Hematopoietic multipotent progenitor cell treated with erythropoietin and hydrocortisone succinate and interleukin-3 and kit ligand, for 4 days (in vitro differentiated cells): ENCODE measurements around the gene TXN2.
A peak's percentile ranks its signal among the peaks of the same experiment; 100 is the strongest.
"Not testable (repeated sequence)": the region's sequence is repeated elsewhere in the genome, so short reads cannot be mapped to it uniquely, and the experiment has no call there.

ENCODE experiments used
- DNase-seq: peaks from one replicate; pipeline ENCODE4 v3.0.0-alpha.2; 2015

TXN2 gene

DNA sequence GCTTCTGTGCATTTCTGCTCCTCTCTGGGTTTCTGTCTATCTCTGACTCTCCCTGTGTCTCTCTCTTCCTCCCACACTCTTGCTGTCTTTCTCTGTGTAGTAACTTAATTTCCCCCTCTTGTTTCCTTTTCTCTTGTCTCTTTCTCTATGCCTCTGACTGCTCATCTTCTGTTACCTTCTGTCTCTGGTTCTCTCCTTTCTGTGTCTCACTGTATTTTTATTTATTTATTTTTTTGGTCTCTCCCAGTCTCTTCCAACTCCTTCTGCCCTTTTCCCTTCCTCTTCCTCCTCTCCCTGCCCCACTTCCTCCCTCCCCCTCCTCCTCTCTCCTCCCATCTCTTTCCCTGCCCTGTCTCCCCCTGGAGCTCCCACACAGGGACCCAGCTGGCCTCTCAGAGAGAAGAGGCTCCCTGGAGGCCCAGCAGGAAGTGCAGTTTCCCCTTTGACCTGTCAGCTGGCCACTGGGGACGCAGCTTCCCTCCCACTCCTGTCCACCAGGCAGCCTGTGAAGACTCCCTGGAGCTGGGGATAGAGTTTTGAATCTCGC, 55.4 kb downstream of the TXN2 start:
- DNase-seq, result no peak

DNA sequence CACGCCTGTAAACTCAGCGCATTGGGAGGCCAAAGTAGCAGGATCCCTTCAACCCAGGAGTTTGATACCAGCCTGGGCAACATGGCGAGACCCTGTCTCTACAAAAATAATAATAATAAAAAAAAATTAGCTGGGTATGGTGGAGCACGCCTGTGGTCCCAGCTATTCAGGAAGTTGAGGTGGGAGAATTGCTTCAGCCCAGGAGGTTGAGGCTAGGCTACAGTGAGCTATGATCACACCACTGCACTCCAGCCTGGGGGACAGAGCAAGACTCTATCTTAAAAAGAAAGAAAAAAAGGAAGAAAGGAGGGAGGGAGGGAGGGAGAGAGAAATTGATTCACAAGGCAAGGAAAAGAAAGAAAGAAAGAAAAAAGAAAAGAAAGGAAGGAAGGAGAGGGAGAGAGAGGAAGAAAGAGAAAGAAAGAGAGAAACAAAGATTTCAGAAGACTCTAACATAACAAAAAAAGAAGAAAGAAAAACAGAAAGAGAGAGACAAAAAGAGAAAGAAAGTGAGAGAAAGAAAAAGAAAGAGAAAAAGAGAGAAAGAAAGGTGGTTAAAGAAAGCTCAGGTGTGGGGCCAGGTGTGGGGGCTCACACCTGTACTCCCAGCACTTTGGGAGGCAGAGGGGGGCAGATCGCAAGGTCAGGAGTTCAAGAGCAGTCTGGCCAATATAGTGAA, 56.4 kb downstream of the TXN2 start:
- no peak for DNase-seq

DNA sequence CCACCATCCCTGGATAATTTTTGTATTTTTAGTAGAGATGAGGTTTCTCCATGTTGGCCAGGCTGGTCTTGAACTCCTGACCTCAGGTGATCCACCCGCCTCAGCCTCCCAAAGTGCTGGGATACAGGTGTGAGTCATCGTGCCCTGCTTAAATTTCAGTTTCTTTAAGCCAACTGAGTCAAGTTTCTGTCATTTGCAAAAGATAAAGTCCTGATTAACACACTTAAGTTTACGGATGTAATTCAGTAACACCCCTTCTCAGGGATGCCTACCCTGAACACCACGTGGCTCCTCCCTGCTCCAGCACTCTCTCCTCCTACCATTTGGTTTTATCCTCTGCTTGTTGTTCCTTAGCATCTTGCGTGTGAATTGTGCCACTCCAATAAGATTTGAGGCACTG, 57.0 kb downstream of the TXN2 start:
- not testable (repeated sequence) for DNase-seq

DNA sequence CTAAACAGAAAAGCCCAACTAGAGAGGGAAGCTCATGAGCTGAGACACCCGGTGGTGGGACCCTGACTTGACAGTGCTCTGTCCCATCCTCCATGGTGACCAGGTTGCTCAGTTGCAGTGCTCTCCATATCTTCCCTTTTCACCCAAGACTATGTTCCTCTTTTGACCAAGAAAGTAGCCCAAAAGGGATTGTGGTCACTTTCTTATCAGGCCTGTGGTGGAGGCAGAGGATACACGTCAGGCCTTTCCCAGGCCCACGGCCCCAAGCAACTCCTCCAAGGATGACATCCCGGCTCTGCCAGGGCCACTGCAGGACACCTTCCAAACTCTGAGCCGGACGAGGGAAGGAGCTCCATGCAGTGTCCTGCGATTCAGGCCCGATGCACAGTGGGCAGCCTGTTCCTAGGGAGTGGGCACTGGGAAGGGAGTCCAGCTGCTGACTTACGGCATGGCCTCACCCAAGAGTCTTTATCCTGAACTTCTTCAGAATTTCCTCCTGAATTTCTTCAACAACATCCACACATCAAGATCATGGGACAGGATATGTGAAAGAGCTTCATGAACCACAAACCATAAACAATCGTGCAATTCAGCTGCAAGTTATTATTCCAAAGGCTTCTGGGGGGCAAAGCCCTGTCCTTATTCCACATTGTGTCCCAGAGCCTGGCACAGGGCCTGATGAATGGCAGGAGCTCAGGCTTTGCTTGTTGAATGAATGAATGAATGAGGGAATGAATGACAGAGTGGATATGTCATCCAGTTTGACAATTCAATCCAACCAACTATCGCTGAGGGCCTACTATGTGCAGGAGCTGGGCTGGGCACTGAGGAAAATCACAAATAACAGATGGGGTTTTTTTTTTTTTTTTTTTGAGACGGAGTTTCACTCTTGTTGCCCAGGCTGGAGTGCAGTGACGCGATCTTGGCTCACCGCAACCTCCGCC, 57.7 kb downstream of the TXN2 start:
- DNase-seq, result peak; percentile 93

DNA sequence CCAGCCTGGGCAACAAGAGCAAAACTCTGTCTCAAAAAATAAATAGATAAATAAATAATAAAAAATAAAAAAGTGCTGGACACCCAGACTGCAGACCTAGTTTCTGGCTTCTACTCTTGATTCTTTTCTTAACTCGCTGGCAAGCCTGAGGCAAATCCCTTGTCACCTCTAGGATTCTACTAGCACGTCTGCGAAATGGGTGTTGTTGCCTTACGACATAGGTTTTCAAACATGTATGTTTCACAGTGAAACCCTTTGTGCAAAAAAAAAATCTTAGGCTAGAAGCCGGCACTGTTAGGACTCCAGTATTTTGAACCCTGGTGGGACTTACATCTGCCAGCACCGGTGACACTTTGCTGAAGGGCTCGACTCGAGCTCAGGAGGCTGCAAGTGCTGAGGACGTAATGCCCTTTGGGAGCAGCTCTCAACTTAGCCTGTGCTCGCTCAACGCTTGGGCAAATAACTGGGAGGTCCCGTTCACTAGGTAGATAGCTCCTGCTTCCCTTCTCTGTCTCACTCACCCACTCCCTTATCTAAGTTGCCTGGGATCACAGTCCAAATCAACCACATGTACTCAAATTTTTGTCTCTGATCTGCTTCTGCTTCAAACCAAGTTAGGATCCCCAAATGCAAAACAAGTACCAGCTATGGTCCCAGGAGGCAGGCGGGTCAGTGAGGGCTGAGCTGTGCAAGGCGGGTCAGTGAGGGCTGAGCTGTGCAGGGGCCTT, 59.0 kb downstream of the TXN2 start:
- DNase-seq, result no peak

DNA sequence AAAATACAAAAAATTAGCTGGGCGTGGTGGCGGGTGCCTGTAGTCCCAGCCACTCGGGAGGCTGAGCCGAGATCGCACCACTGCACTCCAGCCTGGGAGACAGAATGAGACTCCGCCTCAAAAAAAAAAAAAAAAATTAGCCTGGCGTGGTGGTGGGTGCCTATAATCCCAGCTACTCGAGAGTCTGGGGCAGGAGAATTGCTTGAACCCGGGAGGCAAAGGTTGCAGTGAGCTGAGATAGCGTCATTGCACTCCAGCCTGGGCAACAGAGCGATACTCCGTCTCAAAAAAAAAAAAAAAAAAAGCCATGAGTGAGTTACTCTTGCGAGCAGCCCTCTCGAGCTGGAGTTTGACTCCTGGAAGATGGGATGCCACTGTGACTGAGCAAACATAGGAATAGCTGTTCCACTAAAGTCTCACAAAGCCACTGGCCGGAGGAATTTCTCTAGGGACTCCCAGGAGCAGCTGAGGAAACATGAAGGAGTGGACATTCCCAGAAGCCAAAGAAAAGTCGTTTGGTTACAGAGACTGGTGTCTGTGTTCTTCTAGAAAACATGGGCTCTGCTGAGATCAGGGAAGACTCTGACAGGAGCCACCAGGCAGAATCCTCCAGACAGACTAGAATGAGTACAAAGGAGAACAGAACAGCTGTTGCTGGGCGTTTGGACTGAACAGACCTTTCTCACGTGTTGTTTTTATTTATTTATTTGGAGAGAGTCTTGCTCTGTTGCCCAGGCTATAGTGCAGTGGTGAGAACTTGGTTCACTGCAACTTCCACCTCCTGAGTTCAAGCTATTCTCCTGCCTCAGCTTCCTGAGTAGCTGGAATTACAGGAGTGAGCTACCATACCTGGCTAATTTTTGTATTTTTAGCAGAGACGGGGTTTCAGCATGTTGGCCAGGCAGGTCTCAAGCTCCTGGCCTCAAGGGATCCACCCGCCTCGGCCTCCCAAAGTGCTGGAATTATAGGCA, 61.2 kb downstream of the TXN2 start:
- DNase-seq, result no peak

DNA sequence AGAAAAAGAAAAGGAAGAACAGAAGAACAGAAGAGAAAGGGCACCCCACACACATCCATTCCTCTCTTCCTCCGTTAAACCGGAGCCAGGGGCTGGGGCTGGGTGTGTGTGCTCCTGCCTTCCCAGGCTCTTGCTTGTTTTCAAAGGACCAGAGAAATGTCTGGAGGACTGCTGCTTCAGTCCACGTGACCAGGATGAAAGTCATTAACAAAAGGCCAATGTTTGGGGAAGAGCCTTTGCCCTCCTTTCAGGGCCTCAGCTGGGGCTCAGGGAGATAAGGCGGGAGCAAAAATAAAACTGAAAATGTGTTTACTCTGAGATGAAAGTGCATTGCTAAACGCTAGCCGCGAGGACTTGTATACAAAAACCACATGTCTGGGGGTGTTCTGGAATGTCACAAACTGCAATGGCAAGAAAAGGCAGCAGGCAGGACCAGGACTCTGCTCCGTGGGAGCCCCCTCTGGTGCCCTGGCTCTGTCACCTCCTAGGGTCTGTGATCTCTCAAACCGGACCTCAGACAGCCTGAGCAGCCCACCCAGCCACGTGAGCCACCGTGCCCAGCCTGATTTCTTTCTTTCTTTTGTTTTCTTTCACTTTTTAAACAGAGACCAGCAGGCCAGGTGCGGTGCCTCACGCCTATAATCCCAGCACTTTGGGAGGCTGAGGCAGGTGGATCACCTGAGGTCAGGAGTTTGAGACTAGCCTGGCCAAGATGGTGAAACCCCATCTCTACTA, 62.1 kb downstream of the TXN2 start:
- peak; percentile 89 for DNase-seq

DNA sequence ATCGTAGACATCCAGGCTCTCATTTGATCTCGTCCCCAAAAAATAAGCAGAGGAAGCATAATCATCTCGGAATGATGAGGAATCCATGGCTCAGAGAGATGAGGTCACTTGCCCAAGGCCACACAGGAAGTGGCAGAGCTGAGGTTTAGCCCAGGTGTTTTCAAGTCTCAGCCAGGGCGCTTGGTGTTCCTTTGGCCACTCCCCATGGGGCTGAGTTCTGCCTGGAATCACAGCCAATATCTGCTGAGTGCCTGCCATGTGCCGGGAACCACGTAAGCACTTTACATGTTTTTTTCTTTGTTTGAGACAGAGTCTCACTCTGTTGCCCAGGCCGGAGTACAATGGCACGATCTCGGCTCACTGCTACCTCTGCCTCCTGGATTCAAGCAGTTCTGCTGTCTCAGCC, 64.2 kb downstream of the TXN2 start:
- no peak for DNase-seq
